Motor neuron (in vitro differentiated cells): ENCODE results near the gene RIF1. TPM values are rescaled to one million over a fixed set of nuclear protein-coding genes. Genes with fewer than 3 reads are reported as not detected.

ENCODE experiments used
- ATAC-seq, 8 experiments: fragments of 200-7000 bp; cut with Tn5 transposase; replicated peaks in 6 of 8; 2 replicates each; pipeline ENCODE4 v1.8.0; 2021; ENCODE audit warnings: mild to moderate bottlenecking in 8 of 8, moderate library complexity in 8 of 8
- H3K27ac ChIP-seq, 2 donors: fragments of 250-450 bp; sonication (Bioruptor Pico); 2 replicates each; pipeline ENCODE4 v1.9.0; 2021; ENCODE audit warnings: antibody characterized with exemption in 2 of 2, mild to moderate bottlenecking in 2 of 2, moderate library complexity in 1 of 2
- H3K4me1 ChIP-seq, 2 donors: fragments of 250-450 bp; sonication (Bioruptor Pico); replicated peaks in 1 of 2; 2 replicates each; pipeline ENCODE4 v1.6.1; 2021; ENCODE audit warnings: antibody characterized with exemption in 2 of 2, mild to moderate bottlenecking in 2 of 2, moderate library complexity in 1 of 2
- H3K4me3 ChIP-seq, 5 donors: fragments of 250-450 bp; sonication (Bioruptor Pico); 2 replicates each; pipeline ENCODE4 v1.9.0; 2021; ENCODE audit warnings: antibody characterized with exemption in 5 of 5, mild to moderate bottlenecking in 5 of 5, moderate library complexity in 4 of 5
- WGBS, 10 experiments: fragments of 450-650 bp; shearing (Covaris generic); methylation state at CpG; one replicate each; pipeline ENCODE4 v1.0.0; 2022; 5-methylcytosine and 5-hydroxymethylcytosine counted together
- in situ Hi-C, 9 experiments: fragments of 400-800 bp; cut with MboI; loops; one replicate each; pipeline ENCODE4 v1.15.0; 2021; ENCODE audit warnings: low sequenced_read_pairs in 9 of 9, low pct_unique_long_range_greater_than_20kb in 2 of 9; ENCODE audit not compliant: unreplicated experiment in 9 of 9
- total RNA-seq, 8 experiments: library from RNA; unstranded; fragments of 300-600 nt; gene quantifications; 2 replicates each; pipeline versions ENCODE4 v1.2.3 to v1.2.4, GENCODE V29; 2022

The RIF1 gene
- total RNA-seq, 8 experiments from 2014 or later, result 19.7 to 65.3 (median 29.2) TPM

GRCh38 chr2:151437630-151438029 lies 27.9 kb downstream of the RIF1 start:
- in situ Hi-C loops, result loop anchor here in 1 of 9 experiments (25.0 kb wide), 1 partner anchor 175 kb away; the partner anchor contains the start of gene RBM43
- WGBS, 10 experiments, result 7 to 100% (median 93%) methylated on average over 1 to 3 of the region's 3 CpGs; no CpG with 5 or more reads in 1 of the 10 experiments
- no peaks in the 10 kb centered on the region for H3K4me1 ChIP-seq
- no peak overlapping the region for H3K4me3 ChIP-seq
- peak in 3 of 8 experiments; percentile 23 to 54 (median 47) for ATAC-seq
- H3K27ac ChIP-seq, result no peak overlapping the region

GRCh38 chr2:151438506-151438905 lies 28.8 kb downstream of the RIF1 start:
- 84 to 100% (median 92%) methylated on average over 2 to 4 of the region's 4 CpGs; no CpG with 5 or more reads in 1 of the 10 experiments for WGBS, 10 experiments
- no peak overlapping the region for H3K4me3 ChIP-seq
- H3K4me1 ChIP-seq, result no peaks in the 10 kb centered on the region
- H3K27ac ChIP-seq, result no peak overlapping the region
- no peak for ATAC-seq
- in situ Hi-C loops, result loop anchor here in 1 of 9 experiments (25.0 kb wide), 1 partner anchor 176 kb away; the partner anchor contains the start of gene RBM43

- in situ Hi-C loops, result loop anchor here in 1 of 9 experiments (25.0 kb wide), 1 partner anchor 177 kb away; the partner anchor contains the start of gene RBM43
- Histone ChIP-seq H3K27ac (no peak overlapping the region), H3K4me1 (no peaks in the 10 kb centered on the region), H3K4me3 (no peak overlapping the region)
- 89 to 100% (median 96%) methylated on average over 1 to 10 of the region's 13 CpGs; no CpG with 5 or more reads in 2 of the 10 experiments for WGBS, 10 experiments
- no peak for ATAC-seq
Observed at GRCh38 chr2:151439127-151439526, 29.4 kb downstream of the RIF1 start.

GRCh38 chr2:151459358-151459757 lies 49.7 kb downstream of the RIF1 start:
- no peak for ATAC-seq
- no peak overlapping the region for H3K4me3 ChIP-seq
- H3K27ac ChIP-seq, result no peak overlapping the region
- in situ Hi-C loops, result no loop called here
- 83 to 100% (median 100%) methylated on average over 1 of the region's 1 CpG; no CpG with 5 or more reads in 2 of the 10 experiments for WGBS, 10 experiments
- no peaks in the 10 kb centered on the region for H3K4me1 ChIP-seq

- Histone ChIP-seq H3K27ac (no peak overlapping the region), H3K4me1 (no peaks in the 10 kb centered on the region), H3K4me3 (no peak overlapping the region)
- in situ Hi-C loops, result no loop called here
- 82 to 100% (median 100%) methylated on average over 1 to 2 of the region's 3 CpGs; no CpG with 5 or more reads in 4 of the 10 experiments for WGBS, 10 experiments
- ATAC-seq, result no peak
Observed at GRCh38 chr2:151465771-151466170, 56.1 kb downstream of the RIF1 start.

GRCh38 chr2:151470556-151470955 lies 60.9 kb downstream of the RIF1 start:
- ATAC-seq, result no peak

GRCh38 chr2:151472966-151473365 lies 63.3 kb downstream of the RIF1 start:
- in situ Hi-C loops, result no loop called here
- no peak for ATAC-seq
- H3K27ac ChIP-seq, result no peak overlapping the region
- no peaks in the 10 kb centered on the region for H3K4me1 ChIP-seq
- no peak overlapping the region for H3K4me3 ChIP-seq
- 39 to 100% (median 92%) methylated on average over 1 to 3 of the region's 3 CpGs for WGBS, 10 experiments

More at GRCh38 chr2:151470556-151470955, 60.9 kb downstream of the RIF1 start:
- H3K27ac ChIP-seq, result no peak overlapping the region
- WGBS, 10 experiments, result 89 to 100% (median 100%) methylated on average over 1 of the region's 1 CpG; no CpG with 5 or more reads in 1 of the 10 experiments
- H3K4me1 ChIP-seq, result no peaks in the 10 kb centered on the region
- no peak overlapping the region for H3K4me3 ChIP-seq
- in situ Hi-C loops, result no loop called here

GRCh38 chr2:151475071-151475470 lies 65.4 kb downstream of the RIF1 start:
- in situ Hi-C loops, result no loop called here
- Histone ChIP-seq H3K27ac (no peak overlapping the region), H3K4me3 (no peak overlapping the region), H3K4me1 (no peaks in the 10 kb centered on the region)
- WGBS, 10 experiments, result 0 to 100% (median 85%) methylated on average over 1 to 2 of the region's 2 CpGs
- ATAC-seq, result no peak

GRCh38 chr2:151476287-151476686 lies 66.6 kb downstream of the RIF1 start:
- WGBS, 10 experiments, result 0 to 100% (median 100%) methylated on average over 1 of the region's 1 CpG; no CpG with 5 or more reads in 3 of the 10 experiments
- in situ Hi-C loops, result no loop called here
- ATAC-seq, result peak in 3 of 8 experiments; percentile 44 to 95 (median 78)
- Histone ChIP-seq H3K4me1 (no peaks in the 10 kb centered on the region), H3K4me3 (no peak overlapping the region), H3K27ac (no peak overlapping the region)

GRCh38 chr2:151478011-151478410 lies 68.3 kb downstream of the RIF1 start:
- WGBS, 10 experiments, result 92 to 100% (median 98%) methylated on average over 2 to 4 of the region's 4 CpGs; no CpG with 5 or more reads in 1 of the 10 experiments
- no peak for ATAC-seq
- in situ Hi-C loops, result no loop called here

GRCh38 chr2:151481744-151482143 lies 72.0 kb downstream of the RIF1 start:
- H3K4me1 ChIP-seq, result no peaks in the 10 kb centered on the region
- WGBS, 10 experiments, result 93 to 100% (median 98%) methylated on average over 3 to 5 of the region's 5 CpGs; no CpG with 5 or more reads in 2 of the 10 experiments
- ATAC-seq, result no peak
- no peak overlapping the region for H3K4me3 ChIP-seq
- in situ Hi-C loops, result no loop called here
- no peak overlapping the region for H3K27ac ChIP-seq

More at GRCh38 chr2:151478011-151478410, 68.3 kb downstream of the RIF1 start:
- Histone ChIP-seq H3K27ac (no peak overlapping the region), H3K4me1 (no peaks in the 10 kb centered on the region), H3K4me3 (no peak overlapping the region)

- Histone ChIP-seq H3K4me3 (no peak overlapping the region), H3K27ac (no peak overlapping the region), H3K4me1 (no peaks in the 10 kb centered on the region)
- 80 to 100% (median 100%) methylated on average over 1 to 4 of the region's 4 CpGs; no CpG with 5 or more reads in 1 of the 10 experiments for WGBS, 10 experiments
- in situ Hi-C loops, result no loop called here
- no peak for ATAC-seq
Observed at GRCh38 chr2:151482171-151482725, 72.5 kb downstream of the RIF1 start.

GRCh38 chr2:151483546-151483945 lies 73.8 kb downstream of the RIF1 start:
- WGBS, 10 experiments, result 80 to 100% (median 88%) methylated on average over 1 to 5 of the region's 6 CpGs; no CpG with 5 or more reads in 3 of the 10 experiments
- in situ Hi-C loops, result no loop called here
- no peaks in the 10 kb centered on the region for H3K4me1 ChIP-seq
- no peak for ATAC-seq
- no peak overlapping the region for H3K27ac ChIP-seq
- H3K4me3 ChIP-seq, result no peak overlapping the region
